ENCODE measurements around the gene EXOC3. TPM values are rescaled to one million over a fixed set of nuclear protein-coding genes. Genes with fewer than 3 reads are reported as not detected.
A peak's percentile ranks its signal among the peaks of the same experiment; 100 is the strongest.

Gene EXOC3
- total and polyA plus RNA-seq, 2 of the 8 experiments (the other 6 are each of a cell fraction or from before 2014, with no cell fraction given) = 14.4 to 30.0 TPM

DNA sequence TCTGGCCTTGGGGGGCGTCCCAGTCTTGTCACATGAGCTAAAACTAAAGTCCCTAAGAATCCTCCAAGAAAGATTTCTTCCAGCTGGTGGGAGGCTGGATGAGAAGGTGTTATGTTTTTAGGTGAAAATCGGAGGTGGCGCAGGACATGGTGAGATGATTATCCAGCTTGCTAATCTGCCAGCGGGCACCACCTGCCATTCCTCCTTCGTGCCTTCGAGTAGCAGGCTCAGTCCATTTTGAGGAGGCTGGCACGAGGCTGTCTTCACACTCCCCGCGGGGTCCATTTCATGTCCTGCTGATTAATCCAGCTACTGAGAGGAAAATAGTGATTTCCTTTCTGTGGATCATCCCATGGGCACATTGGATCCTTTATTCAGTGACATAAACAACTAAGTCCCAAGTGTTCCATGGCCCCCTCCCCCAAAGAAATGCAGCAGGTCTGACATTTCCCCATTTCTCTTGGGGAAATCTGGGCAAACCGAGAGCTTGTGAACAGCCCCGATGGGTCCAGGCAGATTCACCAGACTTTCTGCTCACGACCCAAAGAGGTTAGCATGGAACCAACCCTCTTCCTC lies 38.2 kb upstream of the EXOC3 start:
- H2BK120ac ChIP-seq (replicated peaks; ENCODE audit: low read depth, low read length) = no peak overlapping the region
- H4K5ac ChIP-seq (ENCODE audit: insufficient read length, low read depth, low read length) = no peak overlapping the region
- no peaks in the 10 kb centered on the region for H3K79me1 ChIP-seq (ENCODE audit: low read depth, low read length)
- H3K9ac ChIP-seq (replicated peaks in 1 of 4; ENCODE audit: extremely low read depth in 1 of 4, low read depth in 3 of 4, low read length in 3 of 4) = no peak overlapping the region
- H3K4me2 ChIP-seq (ENCODE audit: insufficient read depth in 1 of 2, low read depth in 2 of 2, low read length in 2 of 2) = no peak overlapping the region
- no peaks in the 10 kb centered on the region for H4K20me1 ChIP-seq (replicated peaks in 1 of 2; ENCODE audit: control insufficient read depth in 1 of 2, insufficient read depth in 2 of 2, low read length in 2 of 2)
- H3K4me3 ChIP-seq (ENCODE audit: extremely low read depth in 1 of 4, insufficient read depth in 2 of 4, low read depth in 3 of 4, low read length in 4 of 4) = no peak overlapping the region
- no peak overlapping the region for H2AFZ ChIP-seq (ENCODE audit: low read length)
- no peaks in the 10 kb centered on the region for H3K36me3 ChIP-seq (ENCODE audit: control insufficient read depth in 2 of 4, insufficient read depth in 4 of 4, low read length in 3 of 4)
- H4K91ac ChIP-seq (replicated peaks; ENCODE audit: insufficient read length, low read length) = no peak overlapping the region
- H2BK5ac ChIP-seq (ENCODE audit: low read depth, low read length) = no peak overlapping the region
- ChIA-PET POLR2A (ENCODE audit: partially characterized antibody) (interaction anchor here (0.8 kb wide), 1 partner anchor 9 kb away, joined by 3 read pairs; no protein-coding TSS in a partner anchor), CTCF (ENCODE audit: partially characterized antibody) (interaction anchor here (0.6 to 2.3 kb wide), 8 partner anchors 9 to 1232 kb away, joined by 3 to 12 read pairs (median 4); no protein-coding TSS in a partner anchor)
- H3K79me2 ChIP-seq (ENCODE audit: control insufficient read depth in 1 of 2, insufficient read depth in 2 of 2, low read length in 2 of 2) = no peaks in the 10 kb centered on the region
- no peak overlapping the region for H4K8ac ChIP-seq (ENCODE audit: extremely low read depth, insufficient read depth, low read length)
- H3K4me1 ChIP-seq (replicated peaks in 1 of 4; ENCODE audit: control insufficient read depth in 3 of 4, insufficient read depth in 4 of 4, low read length in 3 of 4) = peaks cover 0 to 6% (median 4%) of the 10 kb centered on the region in 4 experiments; a peak in 5 of 7 replicates
- FAIRE-seq (no peak), DNase-seq (ENCODE audit: low read depth in 1 of 2, low spot score in 2 of 2) (peak in 1 of 2 experiments; percentile 32)
- no peaks in the 10 kb centered on the region for H3K23me2 ChIP-seq (ENCODE audit: low read depth, low read length)
- H3K23ac ChIP-seq (ENCODE audit: insufficient read length) = no peak overlapping the region
- WGBS, 2 experiments (ENCODE audit: extremely low coverage in 1 of 2, insufficient coverage in 1 of 2, insufficient read length in 1 of 2, insufficient replicate concordance in 2 of 2, low coverage in 1 of 2, low lambda C conversion rate in 2 of 2, missing lambda C conversion rate in 1 of 2) = 94% methylated on average over 12 of the region's 12 CpGs; no CpG with 5 or more reads in 1 of the 2 experiments
- no peak overlapping the region for H2BK15ac ChIP-seq (ENCODE audit: low read length)
- H3K27me3 ChIP-seq (replicated peaks in 1 of 4; ENCODE audit: control insufficient read depth in 3 of 4, extremely low read depth in 1 of 4, insufficient read depth in 3 of 4, low read length in 3 of 4) = peaks cover 0 to 1% (median 0%) of the 10 kb centered on the region in 4 experiments; a peak in 3 of 7 replicates
- H2BK12ac ChIP-seq (ENCODE audit: low read depth, low read length) = no peak overlapping the region
- no peaks in the 10 kb centered on the region for H3K9me3 ChIP-seq (ENCODE audit: insufficient read depth in 2 of 2, low read depth in 1 of 2, low read length in 1 of 2)
- H3K14ac ChIP-seq (ENCODE audit: insufficient read length) = no peak overlapping the region
- no peak overlapping the region for H3K56ac ChIP-seq (replicated peaks; ENCODE audit: insufficient read length, low read depth, low read length)
- H3K4ac ChIP-seq (replicated peaks; ENCODE audit: insufficient read length, low read depth, low read length) = no peak overlapping the region
- H3K27ac ChIP-seq (ENCODE audit: low read depth, low read length) = no peak overlapping the region
- H2AK5ac ChIP-seq (ENCODE audit: low read depth, low read length) = no peak overlapping the region
- no peak overlapping the region for H2BK20ac ChIP-seq (ENCODE audit: low read length)
- no peak overlapping the region for H3K18ac ChIP-seq (ENCODE audit: extremely low read depth, low read length)
- TF ChIP-seq SP2 (IDR thresholded peaks at IDR 0.05; ENCODE audit: low read length) (no peak), KDM4A (IDR thresholded peaks at IDR 0.05; ENCODE audit: low read depth, low read length, severe bottlenecking) (no peak), NANOG (IDR thresholded peaks at IDR 0.05; ENCODE audit: insufficient read depth, low read depth, low read length, poor library complexity, severe bottlenecking) (no peak), MAFK (IDR thresholded peaks at IDR 0.05; ENCODE audit: low read depth, low read length) (no peak), CEBPB (IDR thresholded peaks at IDR 0.05; ENCODE audit: low read depth, low read length) (no peak)
